Heart right ventricle (tissue), 16 donors: Measurements from ENCODE around the gene COPS9. TPM values are rescaled to one million over a fixed set of nuclear protein-coding genes. Genes with fewer than 3 reads are reported as not detected.
A peak's percentile ranks its signal among the peaks of the same experiment; 100 is the strongest.

Source experiments
- ATAC-seq, 8 donors: fragments of 200-7000 bp; cut with Tn5 transposase; one replicate each; pipeline ENCODE4 v1.9.1; 2020; ENCODE audit warnings: mild to moderate bottlenecking in 8 of 8, moderate library complexity in 8 of 8, moderate number of reproducible peaks in 1 of 8
- DNase-seq, 2 donors: peaks; one replicate each; pipeline ENCODE4 v3.0.0-alpha.2; 2020
- H3K27ac ChIP-seq, 10 donors: fragments of 200-600 bp; sonication (generic) in 2 of 10; one replicate each; pipeline versions ENCODE4 v1.5.0 to v1.8.0; 2020 to 2022; ENCODE audit warnings: mild to moderate bottlenecking in 3 of 10
- H3K27me3 ChIP-seq, 7 donors: fragments of 200-600 bp; one replicate each; pipeline ENCODE4 v1.8.0; 2021 to 2022; ENCODE audit warnings: mild to moderate bottlenecking in 2 of 7
- H3K36me3 ChIP-seq, 9 donors: fragments of 200-600 bp; sonication (generic) in 1 of 9; one replicate each; pipeline versions ENCODE4 v1.5.0 to v1.8.0; 2020 to 2022; ENCODE audit warnings: mild to moderate bottlenecking in 2 of 9
- H3K4me1 ChIP-seq, 9 donors: fragments of 200-600 bp; sonication (generic) in 1 of 9; one replicate each; pipeline versions ENCODE4 v1.5.0 to v1.8.0; 2020 to 2022; ENCODE audit warnings: mild to moderate bottlenecking in 4 of 9
- H3K4me3 ChIP-seq, 10 donors: fragments of 200-600 bp; sonication (generic) in 2 of 10; one replicate each; pipeline versions ENCODE4 v1.5.0 to v1.8.0; 2020 to 2022; ENCODE audit warnings: mild to moderate bottlenecking in 7 of 10, moderate library complexity in 2 of 10
- H3K9me3 ChIP-seq, 11 donors: fragments of 200-600 bp in 10 of 11; sonication (generic) in 2 of 11; one replicate each; pipeline versions ENCODE4 v1.5.0 to v1.8.0; 2013 to 2022; ENCODE audit warnings: mild to moderate bottlenecking in 2 of 11, control low read depth in 1 of 11, moderate library complexity in 1 of 11
- WGBS, 2 donors: extraction: QIAGEN DNeasy Blood & Tissue Kit; methylation state at CpG; one replicate each; pipeline ENCODE4 v1.1.7; 2013; ENCODE audit warnings: inconsistent platforms in 1 of 2; 5-methylcytosine and 5-hydroxymethylcytosine counted together
- intact Hi-C, 10 donors: fragments of 100-400 bp; cut with DNase I; formaldehyde crosslinking; loops; one replicate each; pipeline versions ENCODE4 v1.11.1 to v1.14.2; 2022
- polyA plus RNA-seq, 2 donors: library from polyadenylated mRNA; stranded (reverse); fragments of 200-250 nt; gene quantifications; one replicate each; pipeline ENCODE4 v1.2.3, GENCODE V29; 2013
- total RNA-seq, 10 donors: library from RNA; stranded (reverse); fragmentation: NEBNext Ultra II Directional in 3 of 10; extraction: Animal tissue kit (Norgen Biotek cat#: 25700) in 3 of 10; gene quantifications; one replicate each; pipeline versions ENCODE4 v1.2.1 to v1.2.4, GENCODE V29; 2021 to 2023
- TF ChIP-seq, protein P1 (sequence below), 9 donors: fragments of 200-600 bp; sonication (generic) in 2 of 9; IDR thresholded peaks; one replicate each; pipeline versions ENCODE4 v1.5.0 to v1.8.0; 2021 to 2022; ENCODE audit warnings: antibody characterized with exemption in 9 of 9, mild to moderate bottlenecking in 5 of 9, moderate library complexity in 1 of 9
- donor health status: Arrhythmogenic right ventricular cardiomyopathy.
- donor health status: ischemic (EF 13 %, LVEDD 7.1; RV severe dilation, severe dysfunction).
- donor health status: healthy with polysubstance abuse.
- donor health status: DM: no; HTN: yes; CAD: no.
- donor health status: DM: no; HTN: no; CAD: no.
- donor health status: ischemic (EF 25% LVEDD 6.9; RV normal size, moderate dysfunction).
- donor health status: ischemic (EF 25% LVEDD 5.7; RV mildly dilated, moderate dysfunction).
- donor health status: healthy.
- donor health status: DM: yes; HTN: yes; CAD: no.
- donor health status: Ischemic cardiomyopathy.
- donor health status: ischemic (EF 35%, LVEDD 5.7; RV mildly dilated, moderate dysfunction).
- donor health status: nonischemic (EF 11% LVEDD 7.7; RV severe dilation, severe dysfunction).
- donor health status: DM: yes; HTN: yes; CAD: no.
- donor health status: PGD.
- donor health status: ischemic (EF 29% LVEDD 5.4; RV normal size, mild dysfunction).
- donor health status: nonischemic (EF 23%, LVEDD 6.1; RV moderate dilation, normal function).

Gene COPS9
- total and polyA plus RNA-seq, 12 donors, result 135 to 495 (median 169) TPM

DNA sequence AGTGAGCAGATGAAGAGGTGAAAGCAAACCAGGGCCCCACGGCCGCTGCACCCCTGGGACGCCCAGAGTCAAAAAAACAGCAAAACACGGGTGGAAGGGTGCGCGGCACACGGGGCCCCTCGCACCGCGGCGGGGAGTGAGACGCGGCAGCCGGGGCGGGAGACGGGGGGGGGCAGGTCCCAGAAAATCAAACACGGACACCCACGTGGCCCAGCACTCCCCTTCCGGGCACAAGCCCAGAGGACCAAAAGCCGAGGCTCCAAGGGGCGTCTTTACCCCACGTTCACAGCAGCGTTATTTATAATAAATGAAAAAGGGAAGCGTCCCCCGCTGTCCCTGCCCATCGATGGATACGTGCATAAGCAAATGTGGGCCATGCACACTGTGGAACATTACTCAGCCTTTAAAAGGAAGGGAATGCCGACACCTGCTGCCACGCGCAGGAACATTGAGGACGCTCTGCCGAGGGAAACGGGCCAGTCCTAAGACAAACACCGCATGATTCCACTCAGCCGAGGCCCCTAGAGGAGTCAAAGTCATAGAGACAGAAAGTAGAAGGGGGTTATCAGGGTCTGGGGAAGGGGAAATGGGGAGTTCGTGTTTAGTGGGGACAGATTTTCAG, 677 bp upstream of the COPS9 start:
- Histone ChIP-seq H3K27ac (peak overlapping the region in 9 of 10 donors; percentile 56 to 88 (median 75)), H3K4me1 (peaks cover 8 to 22% (median 19%) of the 10 kb centered on the region in 9 donors), H3K4me3 (peak overlapping the region; percentile 82 to 100 (median 96)), H3K27me3 (peaks cover 0 to 10% (median 0%) of the 10 kb centered on the region in 7 donors), H3K9me3 (no peaks in the 10 kb centered on the region), H3K36me3 (peaks cover 0 to 23% (median 19%) of the 10 kb centered on the region in 9 donors)
- DNase-seq (no peak), ATAC-seq (peak in 6 of 8 donors; percentile 3 to 23 (median 12))
- TF ChIP-seq, protein P1, sequence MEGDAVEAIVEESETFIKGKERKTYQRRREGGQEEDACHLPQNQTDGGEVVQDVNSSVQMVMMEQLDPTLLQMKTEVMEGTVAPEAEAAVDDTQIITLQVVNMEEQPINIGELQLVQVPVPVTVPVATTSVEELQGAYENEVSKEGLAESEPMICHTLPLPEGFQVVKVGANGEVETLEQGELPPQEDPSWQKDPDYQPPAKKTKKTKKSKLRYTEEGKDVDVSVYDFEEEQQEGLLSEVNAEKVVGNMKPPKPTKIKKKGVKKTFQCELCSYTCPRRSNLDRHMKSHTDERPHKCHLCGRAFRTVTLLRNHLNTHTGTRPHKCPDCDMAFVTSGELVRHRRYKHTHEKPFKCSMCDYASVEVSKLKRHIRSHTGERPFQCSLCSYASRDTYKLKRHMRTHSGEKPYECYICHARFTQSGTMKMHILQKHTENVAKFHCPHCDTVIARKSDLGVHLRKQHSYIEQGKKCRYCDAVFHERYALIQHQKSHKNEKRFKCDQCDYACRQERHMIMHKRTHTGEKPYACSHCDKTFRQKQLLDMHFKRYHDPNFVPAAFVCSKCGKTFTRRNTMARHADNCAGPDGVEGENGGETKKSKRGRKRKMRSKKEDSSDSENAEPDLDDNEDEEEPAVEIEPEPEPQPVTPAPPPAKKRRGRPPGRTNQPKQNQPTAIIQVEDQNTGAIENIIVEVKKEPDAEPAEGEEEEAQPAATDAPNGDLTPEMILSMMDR (IDR thresholded peaks at IDR 0.05), result no peak
- WGBS, 2 donors, result 35 to 41% methylated on average over 36 of the region's 36 CpGs
- intact Hi-C loops, result no loop called here

DNA sequence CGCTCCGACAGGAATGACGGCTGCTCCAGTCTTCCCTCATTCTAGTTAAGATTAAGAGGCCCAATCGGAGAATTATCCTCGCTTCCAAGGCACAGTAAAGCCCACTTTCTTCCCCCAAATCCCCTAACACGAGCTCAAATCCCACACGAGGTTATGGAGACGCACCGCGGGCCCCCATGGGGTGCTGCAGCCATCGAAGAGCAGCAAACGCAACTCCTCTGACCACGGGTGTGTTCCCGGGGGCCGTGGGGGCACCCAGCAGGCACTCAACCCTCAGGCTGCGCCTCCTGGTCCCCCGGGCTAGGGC, 446 bp downstream of the COPS9 start:
- intact Hi-C loops, result no loop called here
- peaks cover 0 to 35% (median 28%) of the 10 kb centered on the region in 9 donors for H3K36me3 ChIP-seq
- peaks cover 0 to 6% (median 0%) of the 10 kb centered on the region in 7 donors for H3K27me3 ChIP-seq
- TF ChIP-seq, protein P1 (IDR thresholded peaks at IDR 0.05), result no peak
- peak overlapping the region in 9 of 10 donors; percentile 56 to 88 (median 75) for H3K27ac ChIP-seq
- peaks cover 8 to 22% (median 19%) of the 10 kb centered on the region in 9 donors for H3K4me1 ChIP-seq
- H3K9me3 ChIP-seq, result no peaks in the 10 kb centered on the region
- peak overlapping the region; percentile 82 to 100 (median 96) for H3K4me3 ChIP-seq
- WGBS, 2 donors, result 1 to 3% methylated on average over 17 of the region's 17 CpGs
- DNase-seq (no peak), ATAC-seq (peak in 4 of 8 donors; percentile 7 to 37 (median 13))

DNA sequence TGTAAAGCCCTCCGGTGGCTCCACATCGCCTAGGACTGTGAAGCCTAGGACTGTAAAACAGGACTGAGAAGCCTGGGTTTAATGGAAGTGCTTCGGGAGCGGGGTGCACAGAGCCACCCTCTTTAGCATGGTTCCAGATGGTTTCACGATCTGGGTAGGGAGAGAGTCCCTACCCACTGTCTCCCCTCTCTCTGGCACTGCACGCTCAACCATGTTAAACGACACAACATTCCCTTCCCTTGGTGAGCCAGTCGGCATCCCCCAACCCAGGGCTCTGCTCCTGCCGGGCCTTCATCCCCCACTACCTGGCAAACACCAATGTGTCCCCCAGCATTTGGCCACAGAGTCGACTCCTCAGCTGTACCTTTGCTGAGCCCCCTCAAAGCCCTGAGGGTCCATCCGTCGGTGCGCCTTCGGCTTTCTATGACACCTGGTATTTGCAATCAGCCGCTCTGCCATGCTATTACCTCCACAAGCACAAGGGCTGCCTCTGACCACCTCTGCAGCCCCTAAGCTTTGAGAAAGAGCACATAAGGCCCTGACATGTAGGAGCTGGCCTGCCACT, 1.1 kb downstream of the COPS9 start:
- peaks cover 8 to 22% (median 19%) of the 10 kb centered on the region in 9 donors for H3K4me1 ChIP-seq
- peak overlapping the region in 2 of 10 donors; percentile 79 to 88 for H3K27ac ChIP-seq
- peak overlapping the region; percentile 82 to 100 (median 96) for H3K4me3 ChIP-seq
- ATAC-seq (no peak), DNase-seq (no peak)
- H3K9me3 ChIP-seq, result no peaks in the 10 kb centered on the region
- intact Hi-C loops, result no loop called here
- TF ChIP-seq, protein P1 (IDR thresholded peaks at IDR 0.05), result no peak
- H3K36me3 ChIP-seq, result peaks cover 0 to 41% (median 34%) of the 10 kb centered on the region in 9 donors
- H3K27me3 ChIP-seq, result peaks cover 0 to 4% (median 0%) of the 10 kb centered on the region in 7 donors
- WGBS, 2 donors, result 82 to 84% methylated on average over 15 of the region's 15 CpGs

DNA sequence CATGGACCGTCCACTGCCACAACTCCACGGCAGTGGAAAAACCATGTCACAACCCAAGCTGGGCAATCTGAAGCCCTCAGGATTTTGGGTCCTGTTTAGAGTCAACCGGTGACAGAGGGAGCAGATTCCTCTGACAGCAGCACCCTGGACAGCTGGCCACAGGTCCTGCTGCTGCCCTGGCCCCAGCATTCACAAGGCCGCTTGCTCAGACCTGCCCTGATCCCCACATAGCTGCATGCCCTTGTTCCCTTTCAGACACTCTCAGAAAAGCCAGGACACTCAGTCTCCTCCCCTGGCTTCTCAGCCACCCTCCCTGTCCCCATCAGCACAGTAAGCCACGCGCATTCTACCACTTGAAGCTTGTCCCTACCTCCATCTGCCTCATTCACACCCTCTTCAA, 1.6 kb downstream of the COPS9 start:
- WGBS, 2 donors, result 89 to 92% methylated on average over 6 of the region's 6 CpGs
- TF ChIP-seq, protein P1 (IDR thresholded peaks at IDR 0.05), result no peak
- peak overlapping the region in 2 of 10 donors; percentile 94 to 100 for H3K4me3 ChIP-seq
- no peak for DNase-seq
- H3K27me3 ChIP-seq, result no peaks in the 10 kb centered on the region
- H3K9me3 ChIP-seq, result no peaks in the 10 kb centered on the region
- peaks cover 0 to 46% (median 38%) of the 10 kb centered on the region in 9 donors for H3K36me3 ChIP-seq
- ATAC-seq, result no peak
- no peak overlapping the region for H3K27ac ChIP-seq
- intact Hi-C loops, result no loop called here
- H3K4me1 ChIP-seq, result peaks cover 8 to 22% (median 19%) of the 10 kb centered on the region in 9 donors
